GM10847 (cell line): ENCODE results near the gene MLLT10.

ENCODE experiments used
- POLR2A ChIP-seq: IDR thresholded peaks from 2 replicates; pipeline ENCODE4 v1.6.1; 2011; ENCODE audit not compliant: insufficient read length; ENCODE audit errors: extremely low read depth

The MLLT10 gene

DNA sequence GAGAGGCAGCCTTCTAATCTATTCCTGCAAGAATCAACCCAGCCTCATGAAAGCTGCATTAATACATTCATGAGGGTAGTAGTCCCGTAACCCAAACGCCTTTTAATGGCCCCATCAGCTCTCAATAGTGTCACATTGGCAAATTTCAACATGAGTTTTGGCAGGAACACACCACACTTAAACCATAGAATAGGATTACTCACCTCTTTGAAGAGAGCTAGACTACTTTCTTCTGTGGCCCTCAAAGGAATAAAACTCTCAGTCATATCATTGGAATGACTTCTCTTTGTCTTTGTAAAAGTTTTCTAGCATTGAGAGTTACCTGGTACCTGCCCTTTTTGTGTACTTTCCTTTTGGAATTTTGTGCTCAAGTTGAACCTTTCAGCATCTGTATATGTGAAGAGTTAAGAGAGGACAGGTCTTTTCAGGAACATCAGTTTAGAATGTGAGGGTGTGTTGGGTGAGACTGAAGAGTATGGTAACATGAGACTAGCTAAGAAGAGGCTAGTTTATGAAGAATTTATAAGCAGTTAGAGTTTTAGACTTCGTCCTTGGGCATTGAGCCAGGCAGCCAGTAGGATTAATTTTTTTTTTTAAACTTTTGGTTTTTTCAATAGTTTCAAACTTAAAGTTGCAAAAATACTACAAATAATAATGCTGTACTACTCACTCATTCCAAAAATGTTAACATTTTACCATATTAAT lies 92.6 kb downstream of the MLLT10 start:
- no peak for TF ChIP-seq POLR2A

DNA sequence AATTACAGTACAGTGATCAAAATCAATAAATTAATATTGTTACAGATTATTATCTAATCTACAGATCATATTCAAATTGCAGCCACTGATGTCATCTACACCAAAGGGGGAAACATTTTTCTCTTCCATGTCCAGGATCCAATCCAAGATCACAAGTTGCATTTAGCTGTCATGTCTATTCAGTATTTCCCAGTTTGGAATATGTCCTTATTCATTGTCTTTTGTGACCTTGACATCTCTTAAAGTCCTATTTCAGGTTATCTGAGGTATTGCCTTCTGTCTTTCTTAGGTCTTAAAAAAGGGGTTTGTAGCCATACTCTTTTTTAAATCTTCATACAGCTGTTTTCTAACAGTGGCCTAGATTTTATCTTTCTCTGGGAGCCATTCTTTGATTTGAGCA lies 93.3 kb downstream of the MLLT10 start:
- no peak for TF ChIP-seq POLR2A

DNA sequence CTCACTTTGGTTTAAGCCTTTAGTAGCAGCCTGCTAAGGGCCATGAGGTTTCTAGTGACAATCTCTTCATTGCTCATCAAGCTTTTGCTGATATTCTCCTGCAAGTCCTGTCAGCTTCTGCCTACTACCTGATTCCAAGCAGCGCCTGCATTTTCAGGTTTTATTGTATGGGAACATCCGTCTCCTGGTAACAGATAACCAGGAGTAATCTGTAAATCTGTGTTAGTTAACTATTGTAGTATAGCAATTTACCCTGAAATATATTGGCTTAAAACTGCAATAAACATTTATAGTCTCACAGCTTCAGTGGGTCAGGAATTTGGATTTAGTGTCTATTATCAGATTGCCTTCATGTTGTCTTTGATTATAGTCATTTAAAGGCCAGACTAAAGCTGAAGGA lies 94.0 kb downstream of the MLLT10 start:
- TF ChIP-seq POLR2A = no peak

DNA sequence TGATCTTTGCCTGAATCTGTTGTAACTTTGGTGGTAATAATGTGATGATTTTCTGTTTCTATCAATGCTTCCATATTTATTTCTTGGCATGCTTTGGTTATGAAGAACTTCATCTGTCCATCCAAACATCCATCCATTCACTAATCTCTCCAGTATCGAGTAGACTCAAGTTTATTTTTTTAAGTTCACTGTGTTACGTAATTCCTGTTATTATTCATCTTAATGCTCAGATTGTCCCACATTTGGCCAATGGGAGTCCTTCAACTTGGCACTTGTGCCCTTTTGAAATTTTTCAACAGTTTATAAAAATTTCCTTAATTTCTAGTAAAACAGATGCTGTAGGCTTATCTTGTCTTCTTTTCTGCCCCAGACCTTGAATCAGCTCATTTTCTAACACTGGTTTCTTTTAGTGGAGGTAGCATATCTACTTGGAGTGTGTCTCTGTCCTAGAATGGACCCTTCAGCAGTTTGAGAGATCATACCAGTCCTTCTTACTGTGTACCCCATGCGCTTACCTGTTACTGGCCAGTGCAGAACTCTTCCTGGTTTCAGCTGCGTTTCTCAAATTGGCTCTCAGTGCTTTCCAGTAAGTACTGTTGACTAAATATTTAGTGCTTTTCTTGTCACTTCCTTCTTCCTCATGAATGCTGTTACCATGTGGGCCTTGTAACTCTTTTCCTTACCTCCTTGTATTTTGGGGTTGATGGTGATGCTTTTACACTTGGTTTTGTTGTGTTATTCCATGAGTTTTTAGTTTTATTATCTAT lies 100.8 kb downstream of the MLLT10 start:
- no peak for TF ChIP-seq POLR2A

DNA sequence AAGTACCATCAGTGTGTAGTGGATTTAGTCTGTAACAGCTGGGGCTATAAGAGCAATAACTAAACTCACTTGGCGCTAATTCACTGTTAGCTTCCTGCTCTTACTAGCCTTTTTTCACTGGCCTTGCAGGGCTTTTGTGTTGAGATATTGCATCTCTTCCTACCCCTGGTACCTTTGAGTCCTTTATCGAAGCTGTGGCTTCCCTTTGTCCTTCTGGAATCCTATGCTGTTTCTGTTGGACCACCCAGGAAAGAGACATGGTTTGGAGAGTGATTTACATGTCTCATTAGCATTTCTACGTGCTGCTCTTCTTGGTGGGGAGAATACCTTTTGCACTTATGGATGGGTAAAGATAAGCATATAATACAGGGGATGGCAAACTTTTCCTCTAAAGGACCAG lies 103.8 kb downstream of the MLLT10 start:
- no peak for TF ChIP-seq POLR2A

DNA sequence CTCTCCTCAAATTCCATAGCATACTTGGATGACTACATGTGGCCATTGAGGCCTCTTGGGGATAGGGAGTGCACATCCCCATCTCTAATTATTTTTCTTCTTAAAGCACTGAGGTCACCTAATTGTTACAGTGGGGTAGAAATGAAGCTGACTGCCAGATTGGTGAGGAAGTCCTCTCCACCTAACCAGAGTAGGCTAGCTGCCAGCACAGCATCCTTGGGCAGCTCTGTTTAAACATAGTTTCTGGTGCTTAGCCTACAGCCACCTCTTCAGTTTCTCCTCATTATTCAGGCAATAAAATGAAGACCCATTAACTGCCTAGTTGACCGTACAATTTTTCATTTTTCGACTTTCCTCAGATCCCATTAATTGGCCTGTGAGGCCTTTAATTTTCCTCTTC lies 104.6 kb downstream of the MLLT10 start:
- no peak for TF ChIP-seq POLR2A

DNA sequence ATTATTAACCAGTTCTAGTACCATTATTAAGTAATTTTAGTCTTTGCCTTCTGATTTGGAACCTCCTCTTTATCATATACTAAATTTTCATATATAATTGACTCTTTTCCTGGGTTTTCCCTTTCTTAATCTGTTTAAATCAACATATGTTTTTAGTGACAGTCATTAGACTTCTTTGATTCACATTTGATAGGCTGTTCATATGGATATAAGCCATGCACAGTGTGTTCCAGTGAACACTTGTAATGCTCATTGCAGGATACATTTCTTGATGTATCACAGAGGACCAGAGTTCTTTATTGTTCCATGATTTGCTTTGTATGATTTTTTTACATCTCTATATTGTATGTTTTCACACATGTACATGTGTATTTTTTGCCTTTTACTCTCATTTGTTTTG lies 114.0 kb downstream of the MLLT10 start:
- no peak for TF ChIP-seq POLR2A

DNA sequence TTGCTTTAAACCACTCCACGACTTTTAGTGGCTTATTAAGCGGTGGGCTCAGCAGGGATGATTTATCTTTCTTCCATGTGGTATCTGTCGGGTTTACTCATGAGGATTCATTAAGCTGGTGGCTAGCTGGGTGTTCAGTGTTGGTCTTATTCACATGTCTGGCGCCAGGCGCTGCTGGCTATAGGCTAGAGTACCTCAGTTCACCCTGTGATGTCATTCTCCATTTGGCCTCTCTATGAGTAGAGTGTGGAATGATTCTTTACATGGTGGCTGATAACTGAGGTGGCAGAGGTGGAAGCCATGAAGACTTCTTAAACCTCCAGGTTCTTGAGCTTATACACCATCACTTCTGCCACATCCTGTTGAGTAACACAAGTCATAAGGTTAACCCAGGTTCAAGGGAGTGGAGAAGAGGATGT lies 115.4 kb downstream of the MLLT10 start:
- TF ChIP-seq POLR2A = no peak

DNA sequence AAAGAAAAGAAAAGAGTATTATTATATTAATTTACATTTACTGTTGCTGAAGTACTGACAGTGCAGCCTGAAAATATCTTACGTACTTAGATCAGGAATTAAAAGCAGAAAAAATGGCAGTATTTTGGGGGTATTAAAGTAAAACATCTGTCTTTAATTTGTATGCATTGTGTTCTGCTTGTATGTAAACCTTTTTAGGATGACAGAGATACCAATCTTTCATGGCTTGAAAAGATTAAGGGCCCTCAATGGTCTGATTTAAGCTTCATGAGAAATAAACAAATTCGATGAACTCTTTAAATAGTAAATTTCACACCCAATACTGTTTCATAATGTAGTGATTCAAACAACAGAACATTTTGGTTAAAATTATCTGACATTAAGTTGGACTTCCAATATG lies 116.3 kb downstream of the MLLT10 start:
- no peak for TF ChIP-seq POLR2A

DNA sequence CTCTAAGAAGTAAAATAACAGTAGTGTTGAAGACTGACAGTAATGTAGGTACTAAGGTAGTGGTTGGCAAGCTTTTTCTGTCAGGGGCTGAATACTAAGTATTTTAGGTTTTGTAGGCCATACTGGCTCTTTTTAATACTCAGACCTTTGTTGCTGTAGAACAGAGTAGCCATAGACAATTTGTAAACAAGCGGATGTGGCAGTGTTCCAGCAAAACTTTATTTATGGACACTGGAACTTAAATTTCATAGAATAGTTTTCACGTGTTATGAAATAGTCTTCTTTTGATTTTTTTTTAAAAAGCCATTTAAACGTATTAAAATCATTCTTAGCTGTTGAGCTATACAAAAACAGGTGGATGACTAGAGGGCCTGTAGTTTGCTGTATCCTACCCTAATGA lies 121.2 kb downstream of the MLLT10 start:
- no peak for TF ChIP-seq POLR2A

DNA sequence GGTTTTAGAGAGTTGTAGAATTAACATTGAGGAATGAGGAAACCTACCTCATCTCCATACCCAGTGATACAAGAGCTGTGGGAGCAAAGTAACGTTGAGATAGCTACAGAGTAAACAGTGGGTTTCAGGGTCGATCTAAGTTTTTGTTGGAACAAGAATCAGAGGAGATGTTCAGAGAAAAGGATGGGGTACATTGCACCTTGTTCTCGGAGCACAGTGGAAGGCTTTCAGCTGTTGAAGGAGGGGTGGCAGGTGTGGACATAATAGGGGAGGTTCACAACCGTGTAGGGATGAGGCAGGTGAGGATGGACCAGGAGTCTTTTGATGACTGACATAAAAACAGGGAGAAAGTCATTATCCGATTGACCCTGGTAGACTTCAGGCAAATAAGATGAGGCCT lies 121.7 kb downstream of the MLLT10 start:
- TF ChIP-seq POLR2A = no peak

DNA sequence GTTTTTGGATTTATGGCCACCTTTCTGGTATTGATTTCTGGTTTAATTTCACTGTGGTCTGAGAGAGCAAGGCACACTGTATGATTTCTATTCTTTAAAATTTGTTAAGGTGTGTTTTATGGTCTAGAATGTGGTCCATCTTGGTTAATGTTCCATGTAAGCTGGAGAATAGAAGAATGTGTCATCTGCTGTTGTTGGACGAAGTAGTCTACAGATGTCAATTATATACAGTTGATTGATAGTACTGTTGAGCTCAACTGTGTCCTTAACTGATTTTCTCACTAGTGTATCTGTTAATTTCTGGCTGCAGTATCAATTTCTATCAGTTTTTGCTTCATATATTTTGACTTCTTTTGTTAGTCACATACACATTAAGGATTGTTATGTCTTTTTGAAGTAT lies 127.1 kb downstream of the MLLT10 start:
- TF ChIP-seq POLR2A = no peak

DNA sequence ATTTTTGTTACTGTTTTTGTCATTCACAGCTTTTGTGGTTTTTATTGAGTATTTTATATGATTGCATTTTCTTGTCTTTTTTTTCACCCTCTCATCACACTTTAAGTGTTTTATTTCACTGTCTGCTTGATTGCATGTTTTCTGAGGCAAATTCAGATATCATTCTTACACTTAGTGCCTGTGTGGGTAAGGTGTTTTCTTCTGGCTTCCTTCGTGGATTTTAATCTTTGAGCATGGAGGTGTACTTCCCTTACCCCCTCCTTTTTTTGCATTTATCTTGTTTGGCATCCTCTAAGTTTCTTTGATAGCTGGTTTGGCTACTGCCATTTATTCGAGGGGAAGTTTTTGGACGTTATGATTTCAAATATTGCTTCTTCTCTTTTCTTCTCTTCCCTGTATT lies 127.9 kb downstream of the MLLT10 start:
- TF ChIP-seq POLR2A = no peak

DNA sequence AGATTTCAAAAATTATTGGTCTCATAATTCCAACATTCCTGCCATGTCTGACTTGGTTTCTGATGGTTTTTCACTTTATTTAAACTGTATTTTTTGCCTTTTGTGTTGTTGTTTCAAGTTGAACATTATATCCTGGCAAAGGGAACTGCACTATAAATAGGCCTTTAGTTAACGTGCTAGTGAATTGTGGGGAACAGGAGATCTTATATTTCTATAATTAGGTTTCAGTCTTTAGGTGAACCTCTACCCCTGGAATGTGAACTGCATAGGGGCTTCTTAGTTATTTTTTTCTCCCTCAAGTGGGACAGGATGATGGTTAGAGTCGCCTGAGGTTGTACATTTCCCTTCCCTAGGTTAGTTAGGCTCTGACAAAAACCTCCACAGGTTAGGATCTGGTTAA lies 128.6 kb downstream of the MLLT10 start:
- TF ChIP-seq POLR2A = no peak

DNA sequence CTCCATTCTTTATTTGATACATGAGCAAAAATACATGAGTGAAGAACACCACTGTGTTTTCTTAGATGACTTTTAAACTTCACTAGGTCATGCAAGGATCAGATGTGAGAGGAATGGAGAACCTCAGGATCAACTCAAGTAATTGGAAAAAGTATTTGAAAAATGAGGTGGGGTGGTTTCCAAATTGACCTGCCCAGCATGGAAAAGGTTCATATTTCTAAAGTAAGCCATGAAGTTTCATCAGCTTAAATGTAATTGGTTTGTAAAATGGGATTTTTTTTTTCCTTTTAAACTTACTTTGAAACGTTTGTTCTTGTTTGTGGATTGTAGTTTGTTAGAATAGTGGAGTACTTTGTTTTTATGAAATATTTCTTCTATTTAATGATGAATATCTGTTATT lies 134.8 kb downstream of the MLLT10 start:
- TF ChIP-seq POLR2A = no peak

DNA sequence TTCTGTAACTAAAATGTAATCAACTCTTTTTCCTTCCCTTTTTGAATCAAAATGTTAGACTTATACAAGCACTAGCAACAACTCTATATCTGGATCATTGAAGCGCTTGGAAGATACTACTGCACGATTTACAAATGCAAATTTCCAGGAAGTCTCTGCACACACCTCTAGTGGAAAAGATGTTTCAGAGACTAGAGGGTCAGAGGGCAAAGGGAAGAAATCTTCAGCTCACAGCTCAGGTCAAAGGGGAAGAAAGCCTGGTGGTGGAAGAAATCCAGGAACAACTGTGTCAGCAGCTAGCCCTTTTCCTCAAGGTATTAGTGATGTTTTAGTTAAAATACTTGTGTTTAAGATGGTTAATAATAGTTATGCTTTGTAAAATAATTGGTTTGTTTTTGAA lies 136.4 kb downstream of the MLLT10 start:
- TF ChIP-seq POLR2A = no peak

DNA sequence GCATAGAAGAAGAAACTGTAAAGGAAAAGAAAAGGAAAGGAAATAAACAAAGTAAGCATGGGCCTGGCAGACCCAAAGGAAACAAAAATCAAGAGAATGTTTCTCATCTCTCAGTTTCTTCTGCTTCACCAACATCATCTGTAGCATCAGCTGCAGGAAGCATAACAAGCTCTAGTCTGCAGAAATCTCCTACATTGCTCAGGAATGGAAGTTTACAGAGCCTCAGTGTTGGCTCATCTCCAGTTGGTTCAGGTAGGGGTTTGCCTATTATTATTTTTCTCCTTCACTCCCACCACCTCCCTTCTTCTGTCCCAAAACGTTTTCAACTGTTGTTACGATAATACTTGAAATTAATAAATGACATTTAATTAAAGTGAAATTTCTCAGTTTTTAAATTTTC lies 139.6 kb downstream of the MLLT10 start:
- TF ChIP-seq POLR2A = no peak
